Esophagus squamous epithelium (tissue), 5 donors: ENCODE measurements around the gene PTPRM. TPM values are rescaled to one million over a fixed set of nuclear protein-coding genes. Genes with fewer than 3 reads are reported as not detected.

Experiments
- DNase-seq: peaks from one replicate; lab custom pipeline; 2025; lab: John Stamatoyannopoulos, UW
- H3K27ac ChIP-seq, 4 donors: fragments of 200-600 bp; sonication (generic); one replicate each; pipeline ENCODE4 v1.5.1; 2016 to 2019; ENCODE audit warnings: mild to moderate bottlenecking in 1 of 4
- H3K27me3 ChIP-seq, 4 donors: fragments of 200-600 bp; sonication (generic); 1 replicate in 3 of 4; 2 replicates in 1 of 4; pipeline versions ENCODE4 v1.5.1 to v1.6.0; 2017 to 2021; ENCODE audit warnings: antibody characterized with exemption in 1 of 4
- H3K36me3 ChIP-seq, 3 donors: fragments of 200-600 bp; sonication (generic); one replicate each; pipeline ENCODE4 v1.5.1; 2016 to 2019
- H3K4me1 ChIP-seq, 3 donors: fragments of 200-600 bp; sonication (generic); one replicate each; pipeline ENCODE4 v1.5.1; 2017 to 2019
- H3K4me3 ChIP-seq, 4 donors: fragments of 200-600 bp; sonication (generic); 1 replicate in 3 of 4; 2 replicates in 1 of 4; pipeline ENCODE4 v1.5.1; 2016 to 2019; ENCODE audit warnings: mild to moderate bottlenecking in 2 of 4, moderate library complexity in 1 of 4
- H3K9me3 ChIP-seq, 3 donors: fragments of 200-600 bp; sonication (generic); one replicate each; pipeline ENCODE4 v1.5.1; 2016 to 2019
- POLR2A ChIP-seq, 4 donors: fragments of 450-650 bp; IDR thresholded peaks; one replicate each; pipeline ENCODE4 v1.6.1; 2017; ENCODE audit warnings: antibody characterized with exemption in 4 of 4, mild to moderate bottlenecking in 4 of 4, moderate library complexity in 3 of 4
- WGBS, 2 donors: methylation state at CpG; one replicate each; pipeline ENCODE4 v1.1.5; 2018; 5-methylcytosine and 5-hydroxymethylcytosine counted together
- intact Hi-C: fragments of 100-400 bp; cut with DNase I; formaldehyde crosslinking; loops from one replicate; pipeline ENCODE4 v1.15.0; 2022
- total RNA-seq, 4 donors: library from RNA; depleted of rRNA; stranded (reverse); fragments of >200 nt; gene quantifications; one replicate each; pipeline ENCODE4 v1.1.0, GENCODE V29; 2016
- TF ChIP-seq, protein P1 (sequence below), 6 experiments: fragments of 450-650 bp in 4 of 6; fragments of 200-600 bp in 2 of 6; sonication (generic) in 2 of 6; IDR thresholded peaks; one replicate each; pipeline ENCODE4 v1.5.1; 2016 to 2019; ENCODE audit warnings: antibody characterized with exemption in 6 of 6, mild to moderate bottlenecking in 4 of 6, moderate library complexity in 4 of 6
- donor health status: DM: yes; HTN: yes; CAD: no.

Gene PTPRM
- total RNA-seq, 4 donors from 2014 or later = 6.5 to 38.7 (median 11.1) TPM

- Histone ChIP-seq H3K9me3 (no peaks in the 10 kb centered on the region), H3K4me3 (no peak overlapping the region), H3K36me3 (no peaks in the 10 kb centered on the region), H3K27me3 (no peaks in the 10 kb centered on the region), H3K27ac (no peak overlapping the region), H3K4me1 (peaks cover 0 to 8% (median 1%) of the 10 kb centered on the region in 3 donors)
- 57 to 68% methylated on average over 6 of the region's 6 CpGs for WGBS, 2 donors
- no peak for TF ChIP-seq POLR2A (IDR thresholded peaks at IDR 0.05)
- TF ChIP-seq, protein P1, sequence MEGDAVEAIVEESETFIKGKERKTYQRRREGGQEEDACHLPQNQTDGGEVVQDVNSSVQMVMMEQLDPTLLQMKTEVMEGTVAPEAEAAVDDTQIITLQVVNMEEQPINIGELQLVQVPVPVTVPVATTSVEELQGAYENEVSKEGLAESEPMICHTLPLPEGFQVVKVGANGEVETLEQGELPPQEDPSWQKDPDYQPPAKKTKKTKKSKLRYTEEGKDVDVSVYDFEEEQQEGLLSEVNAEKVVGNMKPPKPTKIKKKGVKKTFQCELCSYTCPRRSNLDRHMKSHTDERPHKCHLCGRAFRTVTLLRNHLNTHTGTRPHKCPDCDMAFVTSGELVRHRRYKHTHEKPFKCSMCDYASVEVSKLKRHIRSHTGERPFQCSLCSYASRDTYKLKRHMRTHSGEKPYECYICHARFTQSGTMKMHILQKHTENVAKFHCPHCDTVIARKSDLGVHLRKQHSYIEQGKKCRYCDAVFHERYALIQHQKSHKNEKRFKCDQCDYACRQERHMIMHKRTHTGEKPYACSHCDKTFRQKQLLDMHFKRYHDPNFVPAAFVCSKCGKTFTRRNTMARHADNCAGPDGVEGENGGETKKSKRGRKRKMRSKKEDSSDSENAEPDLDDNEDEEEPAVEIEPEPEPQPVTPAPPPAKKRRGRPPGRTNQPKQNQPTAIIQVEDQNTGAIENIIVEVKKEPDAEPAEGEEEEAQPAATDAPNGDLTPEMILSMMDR (IDR thresholded peaks at IDR 0.05) = no peak
- DNase-seq = no peak
- intact Hi-C loops = no loop called here
Observed at GRCh38 chr18:7632152-7633098, 65.3 kb downstream of the PTPRM start.

DNA sequence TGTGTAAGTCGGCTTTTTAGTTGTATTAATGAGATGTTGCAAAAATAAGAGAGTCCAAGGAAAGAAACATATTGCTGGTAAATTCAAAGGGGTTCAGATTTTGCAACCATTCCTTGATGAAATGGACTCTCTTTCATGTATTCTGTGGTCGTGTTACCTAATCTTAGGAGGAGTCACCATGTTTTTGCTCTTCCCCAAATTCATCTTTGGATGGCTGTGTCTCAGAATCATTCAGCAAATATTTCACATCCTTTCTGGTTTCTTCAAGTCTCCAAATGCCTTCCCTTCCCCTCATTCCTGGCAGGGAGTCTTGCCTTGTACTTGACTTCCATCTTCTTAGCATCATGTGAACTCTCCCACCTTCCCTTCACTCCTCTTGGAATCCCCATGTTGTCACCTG is 66.1 kb downstream of the PTPRM start:
- Histone ChIP-seq H3K27me3 (no peaks in the 10 kb centered on the region), H3K36me3 (no peaks in the 10 kb centered on the region), H3K9me3 (no peaks in the 10 kb centered on the region), H3K4me1 (peaks cover 0 to 4% (median 0%) of the 10 kb centered on the region in 3 donors), H3K27ac (no peak overlapping the region), H3K4me3 (no peak overlapping the region)
- WGBS, 2 donors = 50 to 52% methylated on average over 2 of the region's 2 CpGs
- no peak for TF ChIP-seq POLR2A (IDR thresholded peaks at IDR 0.05)
- TF ChIP-seq, protein P1 (IDR thresholded peaks at IDR 0.05) = no peak
- no peak for DNase-seq
- intact Hi-C loops = no loop called here

GRCh38 chr18:7635948-7636347 is 68.8 kb downstream of the PTPRM start:
- WGBS, 2 donors = 87 to 88% methylated on average over 1 of the region's 1 CpG
- TF ChIP-seq POLR2A (IDR thresholded peaks at IDR 0.05) = no peak
- TF ChIP-seq, protein P1 (IDR thresholded peaks at IDR 0.05) = no peak
- Histone ChIP-seq H3K9me3 (no peaks in the 10 kb centered on the region), H3K4me3 (no peak overlapping the region), H3K4me1 (peaks cover 0 to 4% (median 0%) of the 10 kb centered on the region in 3 donors), H3K27me3 (no peaks in the 10 kb centered on the region), H3K36me3 (no peaks in the 10 kb centered on the region), H3K27ac (no peak overlapping the region)
- DNase-seq = no peak
- intact Hi-C loops = no loop called here

GRCh38 chr18:7637269-7637668 is 70.2 kb downstream of the PTPRM start:
- Histone ChIP-seq H3K27ac (no peak overlapping the region), H3K27me3 (no peaks in the 10 kb centered on the region), H3K9me3 (no peaks in the 10 kb centered on the region), H3K4me1 (peaks cover 0 to 3% (median 0%) of the 10 kb centered on the region in 3 donors), H3K36me3 (no peaks in the 10 kb centered on the region), H3K4me3 (no peak overlapping the region)
- TF ChIP-seq, protein P1 (IDR thresholded peaks at IDR 0.05) = no peak
- TF ChIP-seq POLR2A (IDR thresholded peaks at IDR 0.05) = no peak
- 60 to 75% methylated on average over 2 of the region's 2 CpGs for WGBS, 2 donors
- DNase-seq = no peak
- intact Hi-C loops = no loop called here

GRCh38 chr18:7638321-7638720 is 71.2 kb downstream of the PTPRM start:
- Histone ChIP-seq H3K27me3 (no peaks in the 10 kb centered on the region), H3K27ac (no peak overlapping the region), H3K4me3 (no peak overlapping the region), H3K36me3 (no peaks in the 10 kb centered on the region), H3K4me1 (no peaks in the 10 kb centered on the region), H3K9me3 (no peaks in the 10 kb centered on the region)
- intact Hi-C loops = no loop called here
- TF ChIP-seq, protein P1 (IDR thresholded peaks at IDR 0.05) = no peak
- DNase-seq = no peak
